HG03354 (cell line): Measurements from ENCODE around the gene PER2.
A peak's percentile ranks its signal among the peaks of the same experiment; 100 is the strongest.

Source experiments
- ATAC-seq: cut with Tn5 transposase; IDR thresholded peaks from one replicate; pipeline ENCODE4 v1.9.1; 2021; ENCODE audit warnings: mild to moderate bottlenecking; ENCODE audit not compliant: unreplicated experiment, poor library complexity, severe bottlenecking

PER2 gene

DNA sequence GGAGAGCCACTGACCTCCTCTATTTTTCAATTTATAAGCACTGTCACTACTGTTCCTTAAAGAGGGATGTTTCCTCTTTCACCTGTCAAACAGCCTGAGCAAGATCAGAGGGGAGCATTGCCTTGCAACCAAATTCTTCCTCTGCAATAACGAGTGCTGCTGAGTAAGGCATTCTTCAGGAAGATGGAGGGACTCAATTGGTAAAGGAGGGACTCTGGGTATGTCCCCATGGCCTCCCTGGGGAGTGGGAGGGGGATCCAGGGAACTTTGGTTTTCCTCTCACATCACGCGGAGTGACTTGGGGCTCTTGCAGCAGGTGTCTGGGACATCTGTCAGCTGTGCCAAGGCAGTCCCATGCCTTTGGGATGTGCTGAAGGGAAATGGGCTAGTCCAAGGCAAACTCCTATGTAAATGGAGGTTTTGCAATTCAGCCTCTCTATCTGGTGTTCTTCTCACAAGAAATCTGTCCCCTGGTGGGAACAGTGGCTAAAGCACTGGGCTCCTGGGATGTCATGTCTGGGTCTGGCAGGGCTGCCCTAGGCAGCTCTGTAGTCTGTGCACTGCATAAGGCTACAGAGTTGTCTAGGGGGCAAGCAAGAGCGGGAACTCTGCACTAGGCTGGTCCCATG is 34.2 kb downstream of the PER2 start:
- ATAC-seq = no peak

DNA sequence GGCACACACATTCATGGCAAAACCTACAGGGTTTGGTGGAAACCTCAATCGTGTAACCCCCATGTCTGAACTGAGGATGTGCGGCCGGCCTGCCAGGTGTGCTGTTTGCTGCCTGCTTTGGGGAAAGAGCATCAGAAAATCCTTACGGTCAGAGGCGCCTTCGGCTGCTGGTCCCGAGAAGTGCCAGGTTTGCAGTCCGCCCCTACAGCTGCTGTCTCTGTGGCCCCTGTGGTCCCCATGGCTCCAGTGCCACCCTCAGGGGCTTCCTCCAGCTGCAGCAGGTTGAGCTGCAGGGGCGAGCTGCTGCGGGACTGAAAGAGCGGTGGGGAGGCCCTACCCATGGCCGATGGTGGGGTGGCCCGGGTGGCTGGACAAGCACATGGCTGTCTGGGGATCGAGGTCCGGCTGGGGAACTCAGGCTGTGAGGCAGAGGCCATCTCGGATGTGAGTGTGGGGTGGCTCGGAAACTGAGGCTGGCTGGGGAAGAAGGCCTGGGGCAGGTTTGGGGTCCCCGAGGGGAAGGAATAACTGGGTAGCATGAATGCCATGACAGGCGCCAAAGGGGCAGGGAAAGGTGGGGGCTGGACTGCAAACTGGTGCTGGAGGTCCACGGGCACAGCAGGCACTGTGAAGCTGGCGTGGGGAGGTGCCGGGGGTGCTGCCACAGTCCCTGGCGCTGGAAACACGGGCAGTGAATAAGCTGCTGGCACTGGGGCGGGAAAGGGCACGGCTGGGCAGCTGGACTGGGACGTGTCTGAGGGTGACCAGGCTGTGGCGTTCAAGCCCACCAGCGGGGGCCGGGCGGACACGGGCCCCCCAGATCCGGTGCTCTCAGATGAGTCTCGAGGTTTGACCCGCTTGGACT is 35.4 kb downstream of the PER2 start:
- ATAC-seq = no peak

DNA sequence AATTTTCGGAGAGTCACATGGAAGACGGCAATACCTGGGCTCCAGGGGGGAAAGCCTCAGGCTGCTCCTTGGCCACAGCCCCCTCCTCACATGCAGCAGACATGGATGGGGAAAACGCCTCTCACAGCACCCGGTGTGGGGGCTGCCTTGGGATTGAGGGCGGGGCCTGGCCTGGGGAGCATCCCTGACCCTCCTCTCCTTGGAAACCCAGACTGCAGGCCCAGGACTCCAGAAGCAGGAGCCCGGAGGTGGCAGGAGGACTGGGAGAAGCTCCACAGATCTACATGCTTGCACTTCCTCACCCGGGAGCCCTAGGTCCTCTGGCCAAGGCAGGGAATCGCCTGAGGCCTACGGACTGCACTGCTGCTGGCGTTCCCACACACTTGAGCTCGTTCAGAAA is 36.4 kb downstream of the PER2 start:
- ATAC-seq = no peak

DNA sequence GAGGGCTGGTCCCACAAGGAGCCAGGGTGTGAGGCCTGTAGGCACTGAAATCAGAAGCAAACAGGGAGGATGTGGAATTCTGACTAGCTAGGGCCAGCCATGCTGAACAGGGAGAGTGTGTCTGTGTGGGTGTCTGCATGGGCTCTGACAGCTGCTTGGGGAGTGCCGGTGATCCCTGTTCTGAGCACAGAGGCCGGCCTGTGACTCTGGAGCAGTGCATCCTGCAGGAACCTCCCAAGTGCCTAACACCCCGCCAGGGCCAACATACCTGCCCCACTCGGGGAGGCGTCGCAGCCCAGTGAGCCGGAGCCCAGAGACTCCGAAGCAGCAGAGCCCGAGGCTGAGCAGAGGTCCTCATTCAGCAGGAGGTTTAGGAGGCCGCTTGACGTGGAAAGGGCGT is 37.1 kb downstream of the PER2 start:
- no peak for ATAC-seq

DNA sequence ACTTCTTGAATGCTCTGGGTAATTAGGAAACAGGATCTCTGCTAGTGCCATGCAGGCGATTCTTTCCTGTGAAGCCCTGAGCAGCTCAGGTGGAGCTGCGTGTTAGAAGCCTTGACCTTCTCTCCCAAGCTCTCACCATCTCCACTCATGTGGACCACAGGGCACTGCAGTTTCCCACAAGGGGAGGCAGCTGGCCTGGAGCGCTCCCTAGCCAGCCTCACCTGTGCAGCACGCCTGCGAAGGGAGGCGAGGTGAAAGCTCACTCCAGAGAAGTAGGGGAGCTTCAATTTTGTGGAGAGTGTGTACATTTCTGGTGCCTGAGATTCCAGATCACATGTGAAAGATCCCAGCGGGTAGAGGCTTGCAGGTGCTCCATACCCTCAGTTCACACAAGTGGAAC is 37.5 kb downstream of the PER2 start:
- ATAC-seq = no peak

DNA sequence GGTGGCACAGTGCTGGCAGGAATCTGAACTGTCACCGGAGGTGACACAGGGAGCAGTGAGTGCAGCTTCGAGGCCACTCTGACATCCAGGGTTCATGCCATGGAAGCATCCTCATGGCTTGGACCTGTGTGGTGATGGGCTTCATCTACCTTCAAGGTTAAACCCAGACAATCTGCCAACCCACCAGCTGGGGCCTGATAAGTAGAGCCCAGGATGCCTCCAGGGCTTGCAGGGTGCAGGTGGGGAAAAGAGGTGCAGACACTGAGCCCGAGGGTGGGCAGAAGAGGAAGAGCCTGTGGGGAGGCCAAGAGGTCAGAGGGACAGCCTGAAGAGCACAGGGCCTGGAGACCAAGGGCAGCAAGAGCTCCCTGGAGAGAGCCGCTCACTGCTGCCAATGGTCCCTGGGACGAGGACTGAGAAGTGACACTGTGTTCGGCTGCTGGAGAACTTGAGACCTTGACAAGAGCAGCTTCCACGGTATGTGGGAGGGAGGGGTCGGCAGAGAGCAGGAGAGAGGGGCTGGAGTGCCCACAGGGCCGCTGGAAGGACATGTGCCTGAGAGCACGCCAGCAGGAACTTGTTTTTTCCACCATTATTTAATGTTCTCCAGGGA is 40.5 kb downstream of the PER2 start:
- no peak for ATAC-seq

DNA sequence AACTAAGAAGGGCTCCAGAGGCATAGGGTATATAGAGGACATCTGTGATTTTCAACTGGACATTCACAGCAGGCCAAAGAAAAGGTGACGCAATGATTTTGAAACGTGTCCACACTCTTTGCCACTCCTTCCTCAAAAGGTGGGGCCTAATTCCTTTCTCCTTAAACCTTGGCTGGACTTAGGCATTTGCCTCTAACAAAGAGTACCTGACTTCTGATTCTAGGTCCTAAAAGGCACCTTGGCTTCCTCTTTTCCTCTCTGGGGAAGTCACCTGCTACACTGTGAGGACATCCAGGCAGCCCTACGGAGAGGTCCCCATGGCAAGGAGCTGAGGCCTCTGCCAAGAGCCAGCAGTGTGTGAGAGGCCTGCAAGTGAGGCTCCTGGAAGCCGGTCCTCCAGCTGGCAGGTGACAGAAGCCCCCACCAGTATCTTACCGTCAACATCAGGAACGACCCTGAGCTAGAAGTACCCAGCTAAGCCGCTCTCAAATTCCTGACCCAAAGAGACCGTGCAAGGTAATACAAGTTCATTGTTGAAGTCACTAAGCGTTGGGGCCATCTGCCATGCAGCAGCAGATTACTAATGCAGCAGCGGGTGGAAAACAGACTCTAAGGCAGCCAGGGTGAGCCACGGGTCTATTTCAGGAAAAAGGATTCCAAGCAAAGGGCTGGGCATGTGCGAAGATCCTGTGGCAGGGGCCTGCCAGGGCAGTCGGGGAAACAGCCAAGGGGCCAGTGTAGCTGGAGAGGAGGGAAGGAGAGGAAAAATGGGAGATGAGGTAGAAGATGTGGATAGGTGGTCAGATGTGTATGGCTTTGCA is 41.2 kb downstream of the PER2 start:
- ATAC-seq = no peak

DNA sequence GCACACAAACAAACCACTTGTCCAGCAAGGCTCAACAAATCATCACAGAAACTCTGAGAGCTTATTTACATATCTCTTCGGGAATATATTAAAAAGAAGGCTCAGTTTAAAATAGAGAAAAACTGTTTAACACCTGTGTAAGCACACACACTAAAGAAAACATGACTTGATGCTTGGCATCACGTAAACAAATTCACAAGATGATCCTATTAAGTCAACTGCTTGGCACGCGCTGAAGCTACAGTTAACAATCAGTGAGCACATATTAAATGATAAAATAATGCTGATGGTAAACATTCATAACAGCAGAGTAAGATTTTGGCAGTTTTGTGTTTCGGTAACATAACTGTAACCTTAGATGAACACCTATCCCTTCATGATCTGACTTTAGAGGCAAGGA is 44.3 kb downstream of the PER2 start:
- ATAC-seq = no peak

DNA sequence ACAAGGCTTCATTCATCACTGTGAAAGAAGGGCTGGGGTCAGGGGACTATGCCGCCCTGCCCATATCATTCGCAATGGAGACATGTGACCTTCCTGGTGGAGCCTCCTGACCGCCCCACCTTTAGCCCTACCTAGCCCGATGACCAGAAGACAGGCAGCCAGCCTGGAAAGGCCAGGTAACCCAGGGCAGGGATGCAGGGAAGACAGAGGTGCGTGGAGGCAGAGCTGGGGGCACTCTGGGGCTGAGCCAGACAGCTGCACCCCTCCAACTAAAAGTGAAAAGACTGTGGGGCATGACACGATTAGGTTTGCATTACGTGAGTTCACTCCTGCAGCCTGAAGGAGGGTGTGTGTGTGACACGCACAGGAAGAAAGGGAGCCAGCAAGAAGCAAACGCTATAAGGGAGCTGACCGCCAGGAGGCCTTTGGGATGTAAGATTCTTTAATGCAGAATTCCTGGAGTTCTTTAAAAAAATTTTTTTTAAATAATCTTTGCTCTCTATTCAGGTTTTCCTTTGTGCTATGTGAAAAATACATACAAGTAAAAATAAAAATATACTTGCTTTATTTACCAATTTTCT is 44.8 kb downstream of the PER2 start:
- ATAC-seq = no peak

DNA sequence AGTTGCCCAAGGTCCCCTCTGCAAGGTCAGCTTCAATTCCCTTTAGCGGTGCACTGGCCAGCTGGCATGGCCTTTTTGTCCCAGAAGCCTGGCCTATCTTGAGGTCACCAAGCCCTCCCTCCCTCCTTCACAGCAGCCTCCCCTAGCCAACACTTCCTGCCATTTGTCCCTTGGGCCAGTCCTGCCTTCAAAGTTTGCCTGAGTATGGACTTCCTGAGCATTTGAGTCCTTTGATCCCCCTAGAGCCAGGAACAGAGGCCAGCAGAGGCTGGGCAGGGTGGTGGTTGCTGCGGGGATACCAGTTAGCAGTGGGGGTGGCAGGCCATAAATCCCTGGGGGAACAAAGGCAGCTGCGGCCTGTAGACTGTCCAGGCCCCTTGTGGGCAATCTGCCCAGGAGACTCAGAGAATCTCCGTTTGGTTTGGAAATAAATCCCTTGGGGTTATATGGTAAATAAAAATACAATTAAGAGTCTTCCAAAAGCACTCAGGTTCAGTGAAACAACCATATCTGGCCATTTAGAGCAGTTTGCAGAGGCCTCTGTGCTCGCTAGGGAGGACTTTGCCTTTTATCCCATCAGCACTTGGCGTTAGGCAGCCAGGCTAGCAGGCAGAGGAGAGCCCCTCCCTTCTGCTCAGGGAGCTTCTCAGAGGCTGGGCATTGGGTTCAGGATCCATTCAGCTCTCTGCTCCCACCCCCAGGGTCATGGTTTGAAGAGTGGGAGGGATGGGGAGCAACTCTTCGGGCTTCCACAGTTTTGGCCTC is 45.5 kb downstream of the PER2 start:
- no peak for ATAC-seq

DNA sequence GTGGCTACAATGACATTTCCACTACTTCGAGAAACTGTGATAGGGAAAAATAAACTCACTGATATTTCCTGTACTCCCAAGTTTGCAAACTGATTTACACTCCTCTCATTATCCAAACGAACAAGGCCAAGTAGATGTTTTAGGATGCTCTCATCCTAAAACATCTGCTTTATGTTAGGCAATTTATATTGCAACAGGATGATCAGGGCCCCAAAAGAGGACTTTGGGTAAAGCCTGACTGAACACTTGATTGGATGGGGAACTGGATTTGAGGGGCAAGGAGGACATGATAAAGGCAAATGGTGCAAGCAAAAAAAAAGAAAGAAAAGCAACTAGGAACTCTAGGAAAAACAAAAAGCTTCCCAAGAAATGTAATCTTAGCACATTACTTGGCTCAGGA is 46.4 kb downstream of the PER2 start:
- no peak for ATAC-seq

DNA sequence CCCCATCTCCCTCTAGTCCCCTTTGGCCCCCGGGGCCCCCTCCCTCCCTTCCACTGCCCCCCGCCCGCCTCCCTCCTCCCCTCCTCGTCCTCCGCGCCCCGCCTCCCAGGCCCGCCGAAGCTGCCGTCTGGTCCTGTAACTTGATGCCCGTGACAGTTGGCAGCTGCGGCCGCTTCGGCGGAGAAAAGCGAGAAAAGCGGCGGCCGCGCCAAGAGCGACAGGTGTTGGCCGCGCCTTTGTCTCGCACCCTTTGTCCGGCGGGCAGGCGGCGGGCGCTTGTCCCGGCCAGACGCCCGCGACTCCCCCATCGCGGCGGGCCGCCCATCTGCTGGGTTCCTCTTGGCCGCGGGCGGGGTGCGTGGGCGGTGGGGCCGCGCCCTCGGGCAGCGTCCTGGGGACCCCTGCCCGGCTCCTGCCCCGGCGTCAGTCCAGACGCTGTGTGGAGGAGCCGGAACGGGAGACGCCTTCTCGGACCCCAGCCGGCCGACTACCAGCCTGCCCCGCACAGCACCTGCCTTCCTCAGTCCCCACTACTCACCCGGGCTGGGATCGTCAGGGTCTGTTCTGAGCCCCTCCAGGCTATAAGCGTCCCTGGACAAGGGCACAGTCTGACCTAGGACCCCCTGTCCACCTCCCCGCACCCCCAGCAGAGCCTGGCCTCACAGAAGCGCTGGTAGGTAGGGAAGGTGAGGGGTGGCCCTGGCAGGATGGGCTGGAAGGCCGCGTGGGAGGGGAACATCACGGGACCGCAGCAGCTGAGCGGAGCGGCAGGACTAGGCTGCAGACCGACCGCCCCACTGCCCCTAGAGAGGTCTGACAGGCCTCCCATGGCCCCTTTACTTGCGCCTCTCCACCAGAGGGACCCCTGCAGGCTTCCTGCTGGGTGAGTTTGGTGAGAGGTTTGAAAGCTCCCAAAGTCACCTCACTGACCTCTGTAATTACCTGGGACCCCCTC is 47.4 kb downstream of the PER2 start:
- ATAC-seq = no peak

DNA sequence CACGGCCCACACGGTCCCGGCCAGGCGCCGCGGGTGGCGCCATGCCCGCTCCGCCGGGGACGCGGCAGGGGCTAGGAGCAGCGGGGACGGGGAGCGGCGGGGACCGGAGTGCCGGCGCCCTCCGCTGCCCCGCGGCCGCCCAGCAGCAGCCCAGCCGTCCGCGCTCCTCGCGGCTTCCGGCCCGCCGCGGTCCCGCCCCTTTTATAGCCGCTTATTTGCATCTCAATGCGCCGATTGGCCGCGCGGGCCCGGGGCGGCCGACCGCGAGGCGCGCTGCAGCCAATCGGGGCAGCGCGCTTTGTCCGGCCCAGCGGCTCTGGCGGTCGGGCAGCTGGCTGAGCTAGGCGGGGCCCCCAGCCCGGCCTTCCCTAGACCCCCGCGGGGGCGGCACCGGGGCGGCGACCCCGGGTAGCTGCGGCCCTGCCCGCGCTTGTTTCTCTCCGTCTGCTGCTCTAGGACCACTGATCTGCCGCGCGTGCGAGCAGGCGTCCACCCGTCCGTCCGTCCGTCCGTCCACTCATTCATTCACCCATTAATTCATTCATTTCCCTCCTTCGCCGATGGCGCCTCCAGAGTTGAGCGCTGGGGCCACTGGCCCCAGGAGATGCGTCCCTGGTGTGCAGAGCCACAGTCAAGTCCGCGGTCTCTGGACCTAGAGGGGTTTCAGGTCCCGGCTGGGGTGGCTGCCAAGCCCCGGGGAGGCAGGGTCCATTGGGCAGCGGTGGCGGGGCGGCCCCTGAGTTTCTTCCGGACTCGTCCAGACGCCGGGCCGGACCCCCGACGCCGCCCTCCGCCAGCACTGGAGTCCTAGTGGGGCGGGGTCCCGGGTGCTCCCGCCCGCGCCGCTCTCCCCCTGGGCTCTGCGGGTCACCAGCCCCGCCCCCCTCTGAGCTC is 48.3 kb downstream of the PER2 start, which contains the start of gene HES6:
Gene HES6 (minus strand): TSS at position 176 of the 894 bp plus-strand sequence. CDS start 133 bp downstream, at position 43.
- peak; percentile 89 for ATAC-seq

DNA sequence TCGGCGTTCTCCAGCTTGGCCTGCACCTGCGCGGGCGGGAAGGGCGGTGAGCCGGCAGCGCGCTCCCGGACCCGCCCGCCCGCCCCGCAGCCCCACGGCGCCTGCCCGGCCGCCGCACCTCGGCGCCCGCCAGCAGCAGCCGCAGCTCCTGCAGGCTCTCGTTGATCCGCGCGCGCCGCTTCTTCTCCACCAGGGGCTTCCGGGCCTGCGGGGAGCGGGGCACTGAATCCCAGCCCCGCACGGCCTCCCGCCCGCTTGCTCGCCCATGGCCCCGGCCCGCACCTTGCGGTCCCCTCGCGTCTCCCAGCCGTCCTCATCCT is 48.9 kb downstream of the PER2 start:
- ATAC-seq = peak; percentile 26

DNA sequence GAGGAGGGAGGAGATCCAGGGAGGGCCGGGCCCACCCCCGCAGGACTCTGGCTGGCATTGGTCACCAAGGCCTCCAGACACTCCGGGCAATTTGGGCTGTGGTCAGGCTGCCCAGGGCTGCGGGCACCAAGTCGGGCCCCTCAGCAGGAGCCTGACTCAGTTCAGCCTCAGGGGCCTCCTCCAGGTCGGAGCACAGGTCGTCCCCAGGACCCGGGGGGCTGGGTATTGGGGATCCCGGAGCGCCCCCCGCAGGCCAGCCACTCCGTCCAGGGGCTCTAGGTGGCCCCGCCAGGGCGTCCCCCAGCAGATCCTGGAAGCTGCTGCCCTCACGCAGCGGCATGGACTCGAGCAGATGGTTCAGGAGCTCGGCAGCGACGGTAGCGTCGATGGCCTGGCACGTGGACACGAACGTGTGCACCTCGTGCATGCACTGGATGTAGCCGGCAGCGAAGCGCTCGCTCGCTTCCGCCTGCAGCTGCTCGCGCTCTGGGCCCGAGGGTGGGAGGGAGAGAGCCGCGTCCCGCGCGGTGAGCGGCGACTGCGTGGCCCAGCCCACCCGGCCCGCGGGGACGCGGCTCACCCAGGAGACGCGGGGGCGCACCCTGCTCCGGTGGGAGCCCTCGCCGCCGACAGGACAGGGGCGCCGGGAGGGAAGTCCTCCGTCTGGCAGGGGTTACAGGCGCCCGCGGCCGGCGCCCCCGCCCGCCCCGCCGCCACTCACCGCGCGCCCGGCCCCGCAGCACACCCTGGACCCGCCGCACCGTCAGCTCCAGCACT is 49.5 kb downstream of the PER2 start:
- ATAC-seq = peak; percentile 9

DNA sequence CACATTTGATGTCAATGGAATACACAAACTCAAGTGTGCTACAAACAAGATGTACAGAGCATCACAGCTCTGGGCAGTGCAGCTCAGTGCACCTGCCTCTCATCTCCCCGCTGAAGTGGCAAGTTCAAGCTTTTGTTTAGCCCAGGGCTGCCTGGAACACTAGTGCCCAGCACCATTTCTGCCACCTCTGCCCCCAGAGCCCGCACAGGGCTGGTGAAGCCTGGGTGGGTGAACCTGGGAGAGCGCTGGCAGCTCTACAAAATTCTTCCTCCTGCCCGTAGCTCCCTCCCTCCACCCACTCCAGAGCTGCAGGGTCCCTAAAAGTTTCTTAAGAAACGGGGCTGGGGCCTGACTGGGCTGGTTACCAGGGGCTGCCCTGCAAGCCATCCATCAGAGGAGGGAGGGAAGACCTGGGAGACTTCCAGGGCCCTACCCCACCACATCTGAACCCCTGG is 50.1 kb downstream of the PER2 start:
- no peak for ATAC-seq
